GM10847 (cell line): Measurements from ENCODE around the gene POLE4.

ENCODE experiments used
- POLR2A ChIP-seq: IDR thresholded peaks from 2 replicates; pipeline ENCODE4 v1.6.1; 2011; ENCODE audit not compliant: insufficient read length; ENCODE audit errors: extremely low read depth

The POLE4 gene

GRCh38 chr2:75007061-75007460 is 48.6 kb downstream of the POLE4 start:
- TF ChIP-seq POLR2A = no peak

GRCh38 chr2:75007819-75008218 is 49.4 kb downstream of the POLE4 start:
- TF ChIP-seq POLR2A = no peak

DNA sequence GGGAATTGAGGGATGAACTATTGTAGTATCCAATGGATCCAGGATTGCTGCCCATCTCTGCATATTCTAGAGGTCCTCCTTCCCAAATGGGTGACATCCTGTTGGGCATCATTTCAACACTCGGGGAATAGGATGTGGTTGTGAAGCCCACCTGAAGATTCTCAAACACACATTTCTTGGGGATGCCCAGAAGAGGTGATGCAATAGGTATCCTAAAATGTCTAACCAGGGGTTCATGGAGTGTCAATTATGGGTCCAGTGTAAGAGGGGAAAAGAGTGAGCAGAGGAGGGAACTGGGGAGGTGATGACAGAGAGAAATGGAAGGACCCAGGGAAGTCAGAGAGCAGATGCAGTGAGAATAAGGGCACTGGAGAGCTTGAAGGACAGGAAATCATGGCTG is 52.1 kb downstream of the POLE4 start:
- TF ChIP-seq POLR2A = no peak

GRCh38 chr2:75012080-75012479 is 53.6 kb downstream of the POLE4 start:
- TF ChIP-seq POLR2A = no peak

DNA sequence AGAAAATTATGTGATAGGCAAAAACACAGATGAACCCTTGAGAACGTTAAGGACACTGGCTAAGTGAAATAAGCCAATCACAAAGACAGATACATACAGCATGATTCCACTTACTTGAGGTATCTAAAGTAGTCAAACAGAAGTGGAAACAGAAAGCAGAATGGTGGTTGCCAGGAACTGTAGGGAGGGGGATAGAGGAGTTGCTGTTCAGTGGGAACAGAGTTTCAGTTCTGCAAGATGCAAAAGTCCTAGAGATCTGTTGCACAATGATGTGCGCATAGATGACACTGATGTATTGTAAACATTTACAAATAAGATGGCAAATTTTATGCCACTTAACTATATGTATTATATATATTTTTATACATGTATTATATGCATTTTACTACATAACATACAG is 59.7 kb downstream of the POLE4 start:
- TF ChIP-seq POLR2A = no peak
